ENCODE measurements around the gene JAGN1. TPM values are rescaled to one million over a fixed set of nuclear protein-coding genes. Genes with fewer than 3 reads are reported as not detected.
A peak's percentile ranks its signal among the peaks of the same experiment; 100 is the strongest.

The JAGN1 gene
- total RNA-seq, 2 experiments from 2014 or later: 14.4 to 15.1 TPM

DNA sequence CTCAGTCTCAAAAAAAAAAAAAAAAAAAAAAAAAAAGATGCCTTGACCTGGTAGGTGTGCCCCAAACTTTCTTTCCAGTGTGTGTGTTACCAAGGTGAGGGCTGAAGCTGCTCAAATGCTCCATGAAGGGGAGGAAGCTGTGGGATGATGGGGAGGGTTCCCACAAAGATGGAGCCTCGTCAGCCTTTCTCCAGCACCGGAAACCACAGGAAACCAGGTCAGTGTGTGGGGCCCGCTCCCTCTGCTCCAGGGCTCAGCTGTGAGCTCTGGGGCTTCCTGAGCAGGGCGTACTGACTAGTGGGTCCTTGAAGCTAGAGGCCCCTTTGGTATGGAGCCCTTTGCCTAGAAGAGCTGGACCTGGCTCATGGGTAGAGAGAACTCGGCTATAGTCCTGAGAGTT is 11.6 kb downstream of the JAGN1 start:
- Histone ChIP-seq H3K27me3 (ENCODE audit: control insufficient read depth in 1 of 2, insufficient read depth in 2 of 2, low read length in 2 of 2) (no peaks in the 10 kb centered on the region), H3K36me3 (ENCODE audit: insufficient read depth, low read length) (no peaks in the 10 kb centered on the region), H3K4me3 (ENCODE audit: low read length) (peak overlapping the region; percentile 28), H3K9me3 (ENCODE audit: control insufficient read depth in 1 of 2, insufficient read depth in 1 of 2, low read length in 2 of 2) (no peaks in the 10 kb centered on the region), H3K4me1 (ENCODE audit: insufficient read depth, low read length) (peaks cover 25% of the 10 kb centered on the region), H3K27ac (ENCODE audit: low read depth in 1 of 2, low read length in 2 of 2) (peak overlapping the region in 1 of 2 donors; percentile 40)
- DNase-seq (peak in 6 of 14 experiments; percentile 15 to 67 (median 46)), ATAC-seq (ENCODE audit: poor library complexity) (peak; percentile 67)
- Mint-ChIP-seq H3K27me3 (no peaks in the 10 kb centered on the region), H3K4me3 (peak overlapping the region; percentile 15), H3K36me3 (ENCODE audit: low read depth) (no peaks in the 10 kb centered on the region), H3K27ac (peak overlapping the region; percentile 63), H3K9me3 (no peaks in the 10 kb centered on the region), H3K4me1 (ENCODE audit: low read depth) (peaks cover 27% of the 10 kb centered on the region)
- intact Hi-C loops (cut with DNase I, micrococcal nuclease): no loop called here
- POLR2A ChIA-PET: interaction anchor here (1.3 to 3.8 kb wide), 4 partner anchors 10 to 31 kb away, joined by 3 to 30 read pairs (median 8); partner anchors contain the start of genes CRELD1 and JAGN1
- CTCF ChIA-PET: interaction anchor here (0.8 to 1.0 kb wide), 2 partner anchors 21 to 31 kb away, joined by 3 to 4 read pairs; no protein-coding TSS in a partner anchor
- TF ChIP-seq, protein P1, sequence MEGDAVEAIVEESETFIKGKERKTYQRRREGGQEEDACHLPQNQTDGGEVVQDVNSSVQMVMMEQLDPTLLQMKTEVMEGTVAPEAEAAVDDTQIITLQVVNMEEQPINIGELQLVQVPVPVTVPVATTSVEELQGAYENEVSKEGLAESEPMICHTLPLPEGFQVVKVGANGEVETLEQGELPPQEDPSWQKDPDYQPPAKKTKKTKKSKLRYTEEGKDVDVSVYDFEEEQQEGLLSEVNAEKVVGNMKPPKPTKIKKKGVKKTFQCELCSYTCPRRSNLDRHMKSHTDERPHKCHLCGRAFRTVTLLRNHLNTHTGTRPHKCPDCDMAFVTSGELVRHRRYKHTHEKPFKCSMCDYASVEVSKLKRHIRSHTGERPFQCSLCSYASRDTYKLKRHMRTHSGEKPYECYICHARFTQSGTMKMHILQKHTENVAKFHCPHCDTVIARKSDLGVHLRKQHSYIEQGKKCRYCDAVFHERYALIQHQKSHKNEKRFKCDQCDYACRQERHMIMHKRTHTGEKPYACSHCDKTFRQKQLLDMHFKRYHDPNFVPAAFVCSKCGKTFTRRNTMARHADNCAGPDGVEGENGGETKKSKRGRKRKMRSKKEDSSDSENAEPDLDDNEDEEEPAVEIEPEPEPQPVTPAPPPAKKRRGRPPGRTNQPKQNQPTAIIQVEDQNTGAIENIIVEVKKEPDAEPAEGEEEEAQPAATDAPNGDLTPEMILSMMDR (IDR thresholded peaks at IDR 0.05): no peak

GRCh38 chr3:9902372-9903237 is 12.2 kb downstream of the JAGN1 start, which contains the start of gene IL17RE:
TSS of gene IL17RE (plus strand) at chr3:9902848. CDS start at chr3:9902933, 85 bp downstream.
- peak; percentile 60 for ATAC-seq (ENCODE audit: poor library complexity)
- POLR2A ChIA-PET: interaction anchor here (1.2 to 3.8 kb wide), 4 partner anchors 9 to 30 kb away, joined by 4 to 30 read pairs (median 8); partner anchors contain the start of genes CRELD1 and JAGN1
- Mint-ChIP-seq H3K9me3 (no peaks in the 10 kb centered on the region), H3K27ac (peak within 1 kb of the TSS; percentile 63), H3K27me3 (no peaks in the 10 kb centered on the region), H3K4me1 (ENCODE audit: low read depth) (peaks cover 27% of the 10 kb centered on the region), H3K36me3 (ENCODE audit: low read depth) (no peaks in the 10 kb centered on the region), H3K4me3 (peak within 1 kb of the TSS; percentile 68)
- DNase-seq: peak in 4 of 14 experiments; percentile 9 to 46 (median 22)
- intact Hi-C loops (cut with DNase I, micrococcal nuclease): no loop called here
- peak within 1 kb of the TSS; percentile 28 for H3K4me3 ChIP-seq (ENCODE audit: low read length)
- no peaks in the 10 kb centered on the region for H3K27me3 ChIP-seq (ENCODE audit: control insufficient read depth in 1 of 2, insufficient read depth in 2 of 2, low read length in 2 of 2)
- TF ChIP-seq, protein P1 (IDR thresholded peaks at IDR 0.05): no peak
- H3K27ac ChIP-seq (ENCODE audit: low read depth in 1 of 2, low read length in 2 of 2): peak within 1 kb of the TSS in 1 of 2 donors; percentile 40
- peaks cover 25% of the 10 kb centered on the region for H3K4me1 ChIP-seq (ENCODE audit: insufficient read depth, low read length)
- no peaks in the 10 kb centered on the region for H3K9me3 ChIP-seq (ENCODE audit: control insufficient read depth in 1 of 2, insufficient read depth in 1 of 2, low read length in 2 of 2)
- H3K36me3 ChIP-seq (ENCODE audit: insufficient read depth, low read length): no peaks in the 10 kb centered on the region
- CTCF ChIA-PET: interaction anchor here (0.8 to 1.0 kb wide), 3 partner anchors 20 to 30 kb away, joined by 3 to 4 read pairs (median 3); no protein-coding TSS in a partner anchor

GRCh38 chr3:9903238-9903624 is 12.8 kb downstream of the JAGN1 start:
- no peaks in the 10 kb centered on the region for H3K9me3 ChIP-seq (ENCODE audit: control insufficient read depth in 1 of 2, insufficient read depth in 1 of 2, low read length in 2 of 2)
- TF ChIP-seq, protein P1 (IDR thresholded peaks at IDR 0.05): no peak
- DNase-seq (no peak), ATAC-seq (ENCODE audit: poor library complexity) (no peak)
- H3K4me3 ChIP-seq (ENCODE audit: low read length): peak overlapping the region; percentile 28
- H3K27me3 ChIP-seq (ENCODE audit: control insufficient read depth in 1 of 2, insufficient read depth in 2 of 2, low read length in 2 of 2): no peaks in the 10 kb centered on the region
- CTCF ChIA-PET: interaction anchor here (1.0 kb wide), 2 partner anchors 20 to 30 kb away, joined by 3 read pairs; no protein-coding TSS in a partner anchor
- peak overlapping the region; percentile 68 for H3K4me3 Mint-ChIP-seq
- no peak overlapping the region for H3K27ac ChIP-seq (ENCODE audit: low read depth in 1 of 2, low read length in 2 of 2)
- intact Hi-C loops (cut with DNase I, micrococcal nuclease): no loop called here
- no peaks in the 10 kb centered on the region for H3K36me3 ChIP-seq (ENCODE audit: insufficient read depth, low read length)
- peak overlapping the region; percentile 63 for H3K27ac Mint-ChIP-seq
- no peaks in the 10 kb centered on the region for H3K27me3 Mint-ChIP-seq
- no peaks in the 10 kb centered on the region for H3K9me3 Mint-ChIP-seq
- H3K4me1 ChIP-seq (ENCODE audit: insufficient read depth, low read length): peaks cover 25% of the 10 kb centered on the region
- H3K36me3 Mint-ChIP-seq (ENCODE audit: low read depth): no peaks in the 10 kb centered on the region
- peaks cover 24% of the 10 kb centered on the region for H3K4me1 Mint-ChIP-seq (ENCODE audit: low read depth)
- POLR2A ChIA-PET: interaction anchor here (1.2 to 3.8 kb wide), 4 partner anchors 10 to 30 kb away, joined by 4 to 30 read pairs (median 8); partner anchors contain the start of genes CRELD1 and JAGN1

Measured in CD4-positive, alpha-beta T cell (primary cell).